NCI-H526 treated with DMSO at 0.1 percent for 48 hours (cell line): ENCODE data around the gene SLC25A21.
"Not testable (repeated sequence)": the region's sequence is repeated elsewhere in the genome, so short reads cannot be mapped to it uniquely, and the experiment has no call there.

Experiments used
- DNase-seq: peaks from one replicate; lab custom pipeline; 2025; lab: John Stamatoyannopoulos, UW

The SLC25A21 gene

DNA sequence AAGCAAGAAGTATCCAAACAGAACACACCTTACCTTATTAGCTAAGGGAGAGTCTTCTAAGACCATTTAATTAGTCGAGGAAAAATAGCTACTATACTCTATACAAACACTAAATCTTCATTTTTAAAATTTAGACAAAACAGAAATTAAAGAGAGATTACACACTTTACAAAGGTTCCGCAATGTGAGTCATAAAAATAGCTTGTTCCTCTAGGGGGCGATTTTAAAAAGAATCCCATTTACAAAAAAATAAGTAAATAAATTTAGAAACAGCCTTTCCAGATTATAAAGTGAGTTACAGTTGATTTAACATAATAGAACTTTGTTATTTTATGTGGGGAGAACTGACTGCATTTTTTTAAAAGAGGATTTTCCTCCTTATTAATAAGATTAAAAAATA is 309.1 kb downstream of the SLC25A21 start:
- no peak for DNase-seq

DNA sequence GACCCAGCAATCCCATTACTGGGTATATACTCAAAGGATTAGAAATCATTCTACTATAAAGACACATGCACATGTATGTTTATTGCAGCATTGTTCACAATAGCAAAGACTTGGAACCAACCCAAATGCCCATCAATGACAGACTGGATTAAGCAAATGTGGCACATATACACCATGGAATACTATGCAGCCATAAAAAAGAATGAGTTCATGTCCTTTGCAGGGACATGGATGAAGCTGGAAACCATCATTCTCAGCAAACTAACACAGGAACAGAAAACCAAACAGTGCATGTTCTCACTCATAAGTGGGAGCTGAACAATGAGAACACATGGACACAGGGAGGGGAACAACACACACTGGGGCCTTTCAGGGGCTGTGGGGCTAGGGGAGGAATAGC is 310.2 kb downstream of the SLC25A21 start:
- not testable (repeated sequence) for DNase-seq

DNA sequence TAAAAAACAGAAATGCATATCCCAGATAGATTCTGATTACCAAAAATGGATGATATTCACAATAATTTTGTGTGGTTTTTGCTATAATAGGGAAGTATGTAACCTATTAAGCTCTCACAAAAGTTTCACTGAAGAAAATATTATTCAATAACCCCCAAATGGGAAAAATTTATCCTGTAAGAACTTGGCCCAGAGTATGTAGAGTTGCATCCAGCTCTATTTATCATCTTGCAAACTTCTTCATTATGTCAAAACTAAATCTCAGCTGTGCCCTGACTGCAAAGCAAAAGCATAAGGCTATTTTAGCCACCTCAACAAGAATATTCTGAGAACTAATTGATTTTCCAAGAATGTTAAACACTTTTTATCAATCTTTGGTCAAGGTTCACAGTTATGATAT is 311.6 kb downstream of the SLC25A21 start:
- no peak for DNase-seq

DNA sequence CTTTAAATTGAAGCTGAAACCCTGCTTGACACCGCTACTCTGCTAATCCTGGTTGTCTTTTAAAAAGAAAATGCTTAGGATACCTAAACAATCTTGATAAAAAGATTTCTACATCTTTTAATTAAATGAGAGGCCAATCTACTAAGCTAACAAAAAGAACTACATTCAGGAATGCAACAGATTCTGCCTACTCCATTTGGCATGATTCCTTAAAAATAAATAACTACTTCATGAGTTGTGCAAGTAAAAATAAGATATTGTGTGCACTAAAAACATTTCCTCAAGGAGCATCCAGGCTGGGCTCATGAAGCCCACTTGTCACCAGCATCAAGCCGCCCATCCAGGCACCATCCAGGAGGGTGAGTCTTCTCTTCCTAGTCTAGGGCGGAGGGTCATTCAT is 313.3 kb downstream of the SLC25A21 start:
- no peak for DNase-seq

DNA sequence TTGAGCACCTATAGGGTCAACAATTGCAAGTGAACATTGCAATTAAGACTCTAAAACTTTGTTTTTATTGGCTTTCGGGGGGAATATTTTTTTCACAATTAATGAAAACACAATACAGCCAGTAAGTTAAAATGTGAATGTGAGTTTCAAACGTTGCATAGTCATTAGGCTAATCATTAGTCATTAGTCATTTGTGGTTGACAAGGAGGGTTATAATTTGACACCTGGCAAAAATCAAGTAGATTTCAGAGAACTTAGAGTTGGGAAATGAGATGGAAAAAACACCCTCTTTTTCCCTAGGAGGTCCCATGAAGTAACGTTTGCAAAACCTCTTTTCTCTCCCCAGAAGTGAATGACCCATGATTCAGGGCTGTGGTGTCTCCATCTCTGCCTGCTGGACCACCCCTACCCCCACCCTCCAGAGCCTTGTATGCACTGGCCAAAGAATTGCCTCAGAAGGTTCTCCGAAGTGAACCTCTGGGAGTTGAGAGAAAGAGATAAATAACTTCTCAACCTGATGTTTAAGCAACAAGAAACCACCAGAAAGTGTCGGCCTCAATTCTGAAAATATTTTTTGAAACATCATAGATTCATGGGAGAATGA is 314.5 kb downstream of the SLC25A21 start:
- DNase-seq: no peak

DNA sequence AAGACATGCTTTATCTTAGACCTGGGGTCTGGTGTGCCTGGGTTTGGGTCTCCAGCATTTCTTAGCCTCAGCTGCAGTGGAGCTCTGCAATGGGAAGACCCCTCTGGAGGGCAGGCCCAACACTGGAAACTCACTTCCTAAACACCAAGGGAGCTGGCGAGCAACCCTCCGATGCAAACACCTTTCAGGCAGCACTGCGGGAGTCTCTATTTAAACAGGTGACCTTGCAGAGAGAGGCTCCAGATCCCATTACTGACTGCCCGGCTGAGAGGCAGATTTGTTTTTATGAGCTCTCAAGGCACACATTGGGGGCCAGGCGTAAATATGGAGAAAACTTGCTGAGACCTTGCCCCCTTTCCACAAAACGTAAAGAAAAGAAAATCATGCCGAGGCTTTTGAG is 315.3 kb downstream of the SLC25A21 start:
- DNase-seq: no peak

DNA sequence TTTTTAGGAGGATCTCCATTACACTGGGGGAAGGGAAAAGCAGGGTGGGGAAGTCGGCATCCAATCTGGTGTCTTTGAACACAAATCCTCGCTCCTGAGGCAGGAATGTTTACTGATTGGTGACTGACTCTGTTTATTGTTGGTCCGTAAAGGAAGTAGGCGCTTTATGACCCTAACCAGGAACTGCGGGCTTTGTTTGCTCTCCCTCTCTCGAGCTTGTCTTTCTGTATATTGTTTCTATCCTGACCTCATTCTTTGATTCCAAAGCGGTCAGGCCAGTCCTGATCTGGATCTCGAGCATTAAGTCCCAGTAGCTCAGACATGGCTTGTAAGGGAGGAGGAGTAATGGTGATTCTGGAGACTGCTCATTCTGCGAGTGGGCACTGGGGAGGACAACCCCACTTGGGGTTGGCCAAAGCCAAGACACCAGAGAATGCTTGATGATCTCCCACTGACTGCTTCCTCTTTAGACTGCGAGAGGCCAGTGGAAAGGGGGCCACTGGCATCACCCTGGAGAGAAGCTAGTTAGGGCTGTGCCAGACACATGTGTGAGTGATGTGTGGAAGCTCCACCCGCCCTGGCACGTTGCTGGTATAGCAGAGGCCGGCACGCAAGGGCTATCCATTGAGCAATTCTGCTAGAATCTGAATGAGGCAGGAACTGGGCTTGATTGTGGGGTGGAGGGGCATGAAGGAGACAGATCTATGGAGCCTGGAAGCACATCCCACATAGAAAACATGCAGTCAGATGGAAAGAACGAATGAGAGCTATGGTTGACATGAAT is 316.1 kb downstream of the SLC25A21 start:
- no peak for DNase-seq

DNA sequence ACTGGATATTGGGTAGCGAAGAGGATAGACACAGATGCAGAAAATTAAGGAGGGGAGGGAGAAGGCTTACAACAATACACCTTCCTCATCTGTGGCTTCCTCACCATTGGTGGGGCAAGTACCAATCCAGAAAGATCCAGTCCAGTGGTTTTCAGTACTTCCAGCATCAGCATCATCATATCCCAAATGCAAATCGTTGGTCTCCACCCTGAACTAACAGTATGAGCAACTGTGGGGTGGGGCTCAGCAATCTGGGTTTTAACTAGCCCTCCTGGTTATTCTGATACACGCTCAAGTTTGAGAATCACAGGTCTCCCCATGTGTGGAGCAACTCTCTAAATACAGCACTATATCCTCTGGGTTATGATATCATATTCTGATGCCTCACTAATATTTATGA is 317.0 kb downstream of the SLC25A21 start:
- DNase-seq: no peak

DNA sequence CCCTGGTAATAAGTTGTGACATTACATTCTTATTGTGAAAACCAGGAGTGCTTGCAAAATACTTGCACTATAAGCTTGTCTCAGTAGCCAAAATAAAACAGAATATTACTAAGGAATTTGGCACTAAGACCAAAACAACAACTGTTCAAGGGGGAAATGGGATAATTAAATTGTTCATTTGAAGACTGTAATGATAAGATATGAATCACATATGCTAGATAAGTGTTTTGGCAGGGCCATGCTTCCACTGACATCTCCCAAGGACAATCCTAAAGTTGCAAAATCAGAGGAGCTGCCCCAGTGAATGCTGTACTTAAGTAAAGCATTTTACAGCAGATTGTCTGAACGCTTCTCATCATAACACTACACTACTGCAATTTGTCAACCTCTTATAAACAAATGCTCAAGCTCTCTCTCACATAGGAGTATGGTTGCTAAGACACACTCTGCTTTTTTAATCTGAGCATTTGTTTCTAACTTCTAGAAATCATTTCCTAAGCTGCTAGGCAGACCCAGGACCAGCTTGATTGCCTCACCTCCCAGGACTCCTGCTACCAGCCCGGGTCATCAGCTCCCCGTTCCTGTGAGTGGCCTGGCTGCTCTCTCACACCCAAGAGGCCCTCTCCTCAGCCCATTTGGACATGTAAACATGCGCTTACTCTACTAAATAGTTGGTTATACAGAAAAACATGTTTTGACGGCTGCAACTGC is 319.3 kb downstream of the SLC25A21 start:
- DNase-seq: no peak

DNA sequence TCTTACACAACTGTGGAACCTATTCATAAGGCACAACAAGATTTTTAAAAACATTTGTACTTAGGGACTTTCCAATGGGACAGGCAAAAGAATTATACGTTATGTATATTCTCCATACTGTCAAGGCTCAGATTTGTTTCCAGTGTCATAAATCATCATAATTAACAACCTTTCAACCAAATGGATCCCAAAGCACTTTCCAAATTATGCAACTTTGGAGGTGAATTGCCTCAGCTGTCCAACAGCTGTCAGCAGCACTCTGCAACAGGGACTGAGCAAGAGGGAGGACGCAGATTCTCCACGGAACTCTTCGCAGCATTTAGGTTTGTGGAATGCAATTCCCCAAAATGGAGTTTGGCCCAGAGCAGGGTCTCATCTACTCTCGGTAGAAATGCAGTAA is 324.2 kb downstream of the SLC25A21 start:
- no peak for DNase-seq

DNA sequence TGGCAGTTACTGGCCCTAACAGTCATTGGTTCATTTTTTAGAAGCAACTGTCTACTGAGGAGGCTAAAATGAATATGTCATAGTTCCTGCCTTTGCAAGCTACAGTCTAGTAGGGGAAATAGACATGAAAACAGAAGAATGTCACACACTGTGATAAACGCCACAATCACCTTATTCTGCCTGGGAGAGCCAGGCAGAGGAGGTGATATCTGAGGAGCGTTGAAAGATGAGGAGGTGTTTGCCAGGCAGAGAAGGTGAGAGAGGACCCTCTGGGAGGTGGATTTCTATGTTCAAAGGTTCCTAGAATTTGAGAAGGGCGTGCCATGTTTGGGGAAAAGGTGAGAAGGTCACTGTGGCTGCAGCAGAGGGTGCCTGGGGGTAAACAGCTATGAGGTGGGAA is 325.0 kb downstream of the SLC25A21 start:
- no peak for DNase-seq

DNA sequence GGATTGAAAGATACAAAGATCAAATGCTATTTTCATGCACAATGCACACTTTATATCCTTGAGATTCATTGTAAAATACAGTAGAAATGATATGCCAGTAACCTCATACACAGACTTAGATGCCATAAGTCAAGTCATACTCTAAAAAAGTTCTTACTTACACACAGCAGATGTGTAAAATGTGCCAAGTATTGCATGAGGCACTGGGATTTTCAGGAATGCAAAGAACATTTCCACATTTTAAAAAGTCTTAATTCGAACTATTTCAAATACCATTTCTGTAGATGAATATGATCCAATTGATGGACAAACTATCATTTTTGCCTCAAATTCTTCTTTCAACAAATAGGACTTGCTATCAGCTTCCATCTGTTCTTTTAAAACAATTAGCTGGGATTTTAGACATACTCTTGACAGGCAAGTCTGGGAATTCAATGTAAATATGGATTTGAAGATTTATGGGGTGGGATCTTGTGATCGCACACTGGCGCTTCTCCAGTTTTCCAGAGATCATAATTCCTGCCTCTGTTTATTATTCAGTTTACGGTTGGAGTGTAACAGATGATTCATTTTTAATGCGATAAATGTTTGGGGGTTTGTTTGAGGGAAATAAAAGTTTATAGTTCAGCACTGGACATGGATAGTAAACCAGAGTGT is 326.9 kb downstream of the SLC25A21 start:
- DNase-seq: no peak

DNA sequence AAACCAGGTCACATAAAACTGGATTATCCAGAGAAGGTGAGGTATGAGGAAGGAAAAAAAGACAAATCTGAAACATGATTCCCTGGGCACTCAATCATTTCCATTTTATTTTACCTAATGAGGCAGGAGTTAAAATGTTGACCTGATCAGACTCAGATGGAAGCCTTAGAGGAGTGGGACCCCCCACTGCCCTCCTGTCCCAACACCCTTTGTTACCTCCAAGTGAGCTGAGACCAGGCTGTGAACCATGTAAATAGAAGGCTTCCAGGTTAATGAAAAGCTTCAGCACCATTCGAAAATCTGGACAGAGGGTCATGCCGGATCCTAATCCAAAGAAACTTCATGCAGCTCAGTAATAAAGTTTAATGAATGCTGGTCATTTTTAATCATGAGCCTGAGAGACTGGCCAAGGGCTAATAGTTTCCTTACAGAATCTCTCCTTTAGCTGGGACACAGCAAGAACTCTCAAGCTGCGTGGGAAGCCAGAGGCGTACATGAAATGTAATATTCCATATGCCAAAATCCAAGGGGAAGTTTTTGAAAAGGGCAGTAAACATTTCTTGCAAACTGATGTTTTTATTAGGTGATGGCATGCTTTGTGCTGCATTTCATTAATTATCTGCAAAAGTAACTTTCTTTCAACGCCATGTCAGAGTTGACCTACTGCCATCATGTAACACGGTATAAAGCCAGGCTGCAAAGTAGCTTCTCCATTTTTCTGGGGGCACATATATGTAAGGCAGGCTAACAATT is 327.8 kb downstream of the SLC25A21 start:
- DNase-seq: no peak

DNA sequence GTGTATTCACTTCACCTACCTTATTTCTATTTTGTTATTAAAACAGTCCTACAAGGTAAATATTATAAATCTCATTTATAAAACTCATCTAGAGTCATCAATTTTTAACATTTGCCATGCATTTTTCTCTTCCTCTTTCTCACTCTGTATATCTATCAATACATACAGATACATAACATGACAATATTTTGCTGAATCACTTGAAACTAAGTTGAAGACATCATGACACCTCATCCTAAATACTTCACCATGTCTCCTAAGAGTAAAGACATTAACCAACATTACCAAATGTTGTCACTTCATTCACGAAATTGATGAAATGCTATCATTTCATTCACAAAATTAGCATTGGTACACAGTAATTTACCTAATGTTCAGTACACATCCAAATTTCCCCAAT is 329.0 kb downstream of the SLC25A21 start:
- DNase-seq: no peak

DNA sequence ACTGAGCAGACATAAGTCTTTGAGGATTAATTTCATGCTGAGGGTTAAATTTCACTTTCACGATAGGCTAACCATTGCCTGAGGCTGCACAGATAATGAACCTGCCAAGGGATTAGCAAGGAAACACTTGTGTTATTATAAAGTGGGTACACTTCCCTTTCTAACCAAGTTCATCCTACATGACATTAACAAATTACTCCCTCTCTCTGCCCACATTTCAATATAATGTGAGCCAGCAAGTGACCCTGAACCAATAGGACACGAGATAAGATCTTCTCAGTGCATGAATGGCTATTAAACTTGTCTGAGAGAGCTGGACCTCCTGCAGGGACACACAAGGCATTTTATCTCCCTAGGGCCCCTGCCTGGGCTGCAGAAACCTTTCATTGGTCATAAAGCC is 337.3 kb downstream of the SLC25A21 start:
- DNase-seq: no peak

DNA sequence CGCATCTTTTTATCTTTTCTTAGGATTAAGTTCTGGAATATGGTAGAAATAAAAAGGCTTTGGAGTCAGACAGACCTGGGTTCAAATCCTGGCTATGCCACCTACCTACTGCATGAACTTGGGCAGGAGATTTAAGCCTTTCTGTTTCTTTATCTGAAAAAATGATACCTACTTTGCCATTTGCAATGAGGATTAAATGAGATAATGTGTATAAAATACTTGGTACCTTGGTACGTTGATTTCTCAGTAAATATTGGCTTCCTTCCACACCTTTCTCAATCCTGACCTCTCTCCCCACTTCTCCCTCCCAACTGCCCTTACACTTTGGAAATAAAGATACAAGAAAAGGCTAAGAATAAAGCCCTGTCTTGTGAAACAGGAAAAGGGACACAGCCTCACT is 338.1 kb downstream of the SLC25A21 start:
- DNase-seq: no peak

DNA sequence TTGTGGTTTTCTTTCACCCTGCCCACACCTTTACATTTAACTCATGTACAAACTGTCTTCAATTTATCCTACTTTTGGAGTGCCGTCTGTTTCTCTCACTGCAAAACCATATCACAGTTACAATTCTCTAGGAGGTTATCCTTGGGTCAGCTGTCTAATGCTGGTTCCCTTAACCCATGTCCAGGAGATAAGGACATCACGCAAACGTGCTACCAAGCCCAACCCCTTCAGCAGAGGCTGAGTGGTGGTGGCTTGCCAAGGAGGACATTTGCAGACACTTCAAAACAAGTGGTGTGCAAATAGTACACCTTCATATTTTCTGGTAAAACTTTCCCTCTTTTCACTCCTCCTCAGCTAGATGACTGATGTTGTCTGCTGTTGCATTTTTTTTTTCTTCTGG is 342.9 kb downstream of the SLC25A21 start:
- DNase-seq: no peak

DNA sequence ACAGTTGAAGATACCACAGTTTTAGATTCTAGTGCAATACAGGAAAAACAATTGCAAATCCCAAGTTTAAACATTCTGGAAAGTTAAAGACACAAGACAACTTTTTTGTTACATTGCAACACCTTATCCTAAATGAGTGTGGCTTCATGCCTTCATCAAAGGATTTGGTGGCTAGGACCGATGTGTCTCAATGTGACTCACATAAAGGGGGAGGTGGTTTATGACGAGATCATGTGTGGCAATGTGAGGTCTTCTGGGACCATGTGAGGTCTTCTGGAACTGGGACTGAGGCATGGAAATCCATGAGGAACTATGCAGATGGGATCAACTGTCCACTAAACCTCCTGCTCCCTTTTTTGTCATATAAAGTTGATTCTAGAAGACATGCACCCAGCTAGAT is 344.5 kb downstream of the SLC25A21 start:
- DNase-seq: no peak

DNA sequence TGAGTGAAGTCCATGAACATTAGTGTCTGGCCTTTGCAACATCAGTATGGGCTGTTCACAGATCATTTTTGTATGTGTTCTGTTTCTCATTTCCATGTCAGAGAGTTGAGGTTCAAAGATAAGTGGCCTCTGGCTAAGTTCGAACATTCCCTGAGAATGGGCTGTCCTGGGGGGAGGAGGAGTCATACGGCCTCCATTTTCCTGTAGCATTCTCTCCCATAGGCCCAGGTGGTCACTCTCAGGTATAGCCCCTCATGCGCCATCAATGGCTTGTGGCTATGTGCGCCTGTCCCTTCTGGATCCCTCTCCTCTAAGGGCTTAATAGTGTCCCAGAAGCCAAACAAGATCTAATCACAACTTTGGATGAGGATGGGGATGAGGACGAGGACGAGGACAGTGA is 345.8 kb downstream of the SLC25A21 start:
- no peak for DNase-seq

DNA sequence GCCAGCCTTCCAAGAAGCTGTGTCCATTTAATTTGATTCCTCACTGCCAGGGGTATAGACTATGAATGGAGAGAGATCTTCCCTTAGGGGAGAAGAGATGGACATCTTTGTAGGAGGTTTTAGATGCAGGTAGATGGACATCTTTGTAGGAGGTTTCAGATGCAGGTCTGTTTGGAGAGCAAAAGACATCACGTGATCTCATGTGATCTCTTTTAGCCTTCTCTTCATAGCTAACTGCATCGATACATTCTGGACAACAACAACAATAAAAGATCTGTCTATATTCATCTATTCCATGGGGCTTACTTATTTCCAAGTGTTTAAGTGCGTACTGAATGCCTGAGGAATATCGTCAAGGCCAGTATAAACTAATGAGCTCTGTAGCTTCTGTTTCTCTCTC is 347.6 kb downstream of the SLC25A21 start:
- DNase-seq: no peak

DNA sequence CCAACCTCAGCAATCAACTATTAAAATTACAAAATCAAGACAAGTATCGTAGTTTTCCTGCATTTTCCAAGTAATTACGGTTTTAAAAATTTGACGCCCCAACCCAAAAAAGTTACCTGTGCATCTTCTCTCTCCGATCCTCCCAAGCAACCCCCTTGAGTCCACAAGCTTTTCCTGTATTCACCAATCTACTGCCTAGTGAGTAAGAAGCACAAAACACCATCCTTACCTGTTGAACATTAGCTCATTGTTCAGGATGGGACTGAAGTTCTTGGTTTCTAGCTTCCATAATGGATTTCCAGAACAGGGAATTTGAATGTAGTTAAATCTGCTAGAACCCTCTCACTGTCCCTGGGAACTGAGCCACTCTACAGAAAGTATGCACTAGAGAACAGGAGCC is 348.8 kb downstream of the SLC25A21 start:
- DNase-seq: no peak

DNA sequence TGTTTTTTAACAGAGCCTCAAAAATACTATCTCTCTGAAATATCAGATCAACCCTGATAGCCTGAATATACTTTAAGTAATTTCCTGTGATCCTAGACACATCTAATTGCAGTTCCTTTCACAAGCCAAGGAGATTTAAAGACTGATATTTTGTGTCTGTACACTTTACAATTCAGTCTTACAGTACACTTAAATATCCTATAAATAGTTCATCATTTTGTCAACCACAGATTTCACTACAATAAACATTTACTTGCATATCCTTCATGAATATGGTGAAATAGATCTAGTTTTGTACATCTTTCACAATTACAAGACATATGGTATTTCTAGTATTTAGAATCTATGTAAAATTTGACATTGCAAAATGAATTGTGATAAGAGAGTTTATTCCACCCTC is 349.7 kb downstream of the SLC25A21 start:
- DNase-seq: no peak
